ENCODE results near the gene FIZ1.

The FIZ1 gene

DNA sequence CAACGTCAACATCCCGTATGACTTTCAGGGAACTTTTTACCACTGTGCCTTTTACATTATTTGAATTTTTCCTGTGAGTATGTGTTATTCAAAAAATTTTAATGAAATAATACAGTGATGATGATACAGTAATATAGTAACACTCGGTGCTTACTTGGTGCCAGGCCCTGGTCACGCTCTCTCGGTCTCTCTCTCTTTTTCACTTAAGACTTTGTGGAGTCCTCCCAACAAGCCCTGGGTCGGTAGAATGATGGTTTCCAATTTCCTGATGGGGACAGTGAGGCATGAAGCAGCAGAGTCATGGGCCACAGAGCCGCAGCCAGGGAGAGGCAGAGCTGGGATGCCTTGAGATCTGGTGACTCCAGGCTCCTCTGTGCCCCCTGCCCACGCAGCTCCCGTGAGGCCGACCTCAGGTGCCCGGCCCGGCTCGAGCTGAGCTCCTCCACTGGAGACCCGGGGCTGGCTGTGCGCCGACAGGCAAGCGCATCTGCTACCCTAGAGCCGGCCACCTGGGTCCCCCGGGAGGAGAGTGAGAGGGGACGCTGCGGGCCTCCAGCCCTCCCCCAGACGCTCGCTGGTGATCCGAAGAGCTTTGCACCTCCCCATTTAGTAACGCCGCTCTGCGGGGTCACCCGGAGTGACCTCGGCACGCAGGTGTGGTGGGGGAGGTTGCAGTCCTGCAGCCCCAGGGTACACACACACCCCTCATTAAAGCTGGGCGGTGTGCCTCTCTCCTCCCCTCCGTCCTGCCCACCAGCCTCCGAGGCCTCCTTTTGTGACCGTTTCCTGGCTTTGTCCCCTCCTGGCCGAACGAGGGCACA is 49.6 kb downstream of the FIZ1 start:
- Histone ChIP-seq H3K27me3 (ENCODE audit: low read depth) (no peaks in the 10 kb centered on the region), H3K9me3 (no peaks in the 10 kb centered on the region), H3K4me1 (peaks cover 4% of the 10 kb centered on the region), H3K4me3 (no peak overlapping the region), H3K36me3 (replicated peaks) (no peaks in the 10 kb centered on the region)
- in situ Hi-C loops (cut with MboI; ENCODE audit: low sequenced_read_pairs) = no loop called here
- peak in 1 of 2 experiments; percentile 20 for DNase-seq (ENCODE audit: low spot score in 2 of 2)

DNA sequence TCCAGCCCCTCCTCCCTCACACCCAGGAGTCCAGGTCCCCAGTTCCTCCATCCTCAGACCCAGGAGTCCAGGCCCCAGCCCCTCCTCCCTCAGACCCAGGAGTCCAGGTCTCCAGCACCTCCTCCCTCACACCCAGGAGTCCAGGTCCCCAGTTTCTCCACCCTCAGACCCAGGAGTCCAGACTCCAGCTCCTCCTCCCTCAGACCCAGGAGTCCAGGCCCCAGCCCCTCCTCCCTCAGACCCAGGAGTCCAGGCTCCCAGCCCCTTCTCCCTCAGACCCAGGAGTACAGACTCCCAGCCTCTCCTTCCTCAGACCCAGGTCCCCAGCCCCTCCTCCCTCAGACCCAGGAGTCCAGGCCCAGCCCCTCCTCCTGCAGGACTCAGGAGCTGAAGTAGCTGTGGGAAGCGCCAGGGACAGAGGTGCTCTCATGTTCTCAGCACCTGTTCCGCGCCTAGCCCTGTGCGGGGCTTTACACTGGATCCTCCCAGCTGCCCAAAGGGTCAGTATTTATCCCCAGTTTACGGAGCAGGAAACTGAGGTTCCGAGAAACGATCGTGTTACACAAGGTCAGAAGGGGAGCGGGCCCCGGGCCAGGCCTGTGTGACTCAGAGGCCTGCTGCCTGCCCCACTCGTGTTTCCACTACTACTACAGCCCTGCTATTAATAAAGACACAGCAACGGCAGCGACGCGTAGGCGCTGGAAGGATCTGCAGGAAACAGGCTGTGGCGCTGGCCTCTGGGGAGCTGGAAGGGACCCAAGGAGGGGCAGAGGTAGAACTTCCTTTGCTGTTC is 52.3 kb downstream of the FIZ1 start:
- Histone ChIP-seq H3K4me1 (no peaks in the 10 kb centered on the region; the same call in 1 of the 2 replicates), H3K36me3 (replicated peaks) (no peaks in the 10 kb centered on the region), H3K4me3 (no peak overlapping the region), H3K9me3 (no peaks in the 10 kb centered on the region), H3K27me3 (ENCODE audit: low read depth) (no peaks in the 10 kb centered on the region)
- in situ Hi-C loops (cut with MboI; ENCODE audit: low sequenced_read_pairs) = no loop called here
- DNase-seq (ENCODE audit: low spot score in 2 of 2) = no peak

DNA sequence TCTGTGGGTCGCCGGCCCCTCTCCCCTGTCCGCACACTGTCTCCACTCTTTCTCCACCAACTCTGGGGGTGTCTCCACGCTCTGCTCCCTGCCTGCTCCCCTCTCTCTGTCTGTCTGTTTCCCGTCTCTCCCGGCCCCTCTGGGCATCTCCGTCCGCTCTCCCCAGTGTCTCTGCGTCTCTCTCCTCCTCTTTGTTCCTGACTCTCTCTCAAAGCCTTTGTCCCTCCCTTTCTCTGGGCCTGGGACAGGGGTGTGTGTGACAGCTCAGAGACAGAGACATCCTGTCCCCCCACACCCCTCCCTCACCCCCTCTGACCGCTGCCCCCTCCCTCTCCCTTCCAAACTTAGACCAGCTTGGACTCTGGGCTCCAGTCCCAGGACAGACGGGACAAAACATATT is 53.3 kb downstream of the FIZ1 start:
- Histone ChIP-seq H3K4me3 (no peak overlapping the region), H3K9me3 (no peaks in the 10 kb centered on the region), H3K4me1 (no peaks in the 10 kb centered on the region; the same call in 1 of the 2 replicates), H3K27me3 (ENCODE audit: low read depth) (no peaks in the 10 kb centered on the region), H3K36me3 (replicated peaks) (no peaks in the 10 kb centered on the region)
- in situ Hi-C loops (cut with MboI; ENCODE audit: low sequenced_read_pairs) = no loop called here
- DNase-seq (ENCODE audit: low spot score in 2 of 2) = no peak

DNA sequence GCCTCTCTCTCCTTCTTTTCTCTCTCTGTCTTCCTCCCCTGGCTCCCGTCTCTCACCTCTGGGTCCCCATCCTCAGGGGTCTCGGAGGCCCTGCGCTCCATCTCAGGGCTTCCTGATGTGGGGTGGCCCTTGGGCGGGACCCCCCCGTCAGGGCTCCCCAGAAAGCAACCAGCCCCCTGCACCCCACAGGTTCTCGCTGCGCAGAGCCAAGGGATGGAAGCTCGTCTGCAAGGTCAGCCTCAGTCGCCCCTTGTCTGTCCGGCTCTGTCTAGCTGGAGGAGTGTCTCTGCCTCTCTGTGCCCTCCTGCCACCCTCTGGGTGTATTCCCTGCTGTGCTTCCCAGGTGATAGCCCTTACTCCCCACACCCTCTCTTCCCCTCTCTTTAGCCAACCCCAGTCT is 53.9 kb downstream of the FIZ1 start, which contains the start of gene SBK3:
TSS of gene SBK3 (minus strand) at position 101 of the 400 bp plus-strand sequence. CDS start at position 101, 0 bp downstream.
- H3K27me3 ChIP-seq (ENCODE audit: low read depth) = no peaks in the 10 kb centered on the region
- no peaks in the 10 kb centered on the region; the same call in 1 of the 2 replicates for H3K4me1 ChIP-seq
- H3K4me3 ChIP-seq = no peak within 1 kb of the TSS
- H3K9me3 ChIP-seq = no peaks in the 10 kb centered on the region
- H3K36me3 ChIP-seq (replicated peaks) = no peaks in the 10 kb centered on the region
- DNase-seq (ENCODE audit: low spot score in 2 of 2) = no peak
- in situ Hi-C loops (cut with MboI; ENCODE audit: low sequenced_read_pairs) = no loop called here

DNA sequence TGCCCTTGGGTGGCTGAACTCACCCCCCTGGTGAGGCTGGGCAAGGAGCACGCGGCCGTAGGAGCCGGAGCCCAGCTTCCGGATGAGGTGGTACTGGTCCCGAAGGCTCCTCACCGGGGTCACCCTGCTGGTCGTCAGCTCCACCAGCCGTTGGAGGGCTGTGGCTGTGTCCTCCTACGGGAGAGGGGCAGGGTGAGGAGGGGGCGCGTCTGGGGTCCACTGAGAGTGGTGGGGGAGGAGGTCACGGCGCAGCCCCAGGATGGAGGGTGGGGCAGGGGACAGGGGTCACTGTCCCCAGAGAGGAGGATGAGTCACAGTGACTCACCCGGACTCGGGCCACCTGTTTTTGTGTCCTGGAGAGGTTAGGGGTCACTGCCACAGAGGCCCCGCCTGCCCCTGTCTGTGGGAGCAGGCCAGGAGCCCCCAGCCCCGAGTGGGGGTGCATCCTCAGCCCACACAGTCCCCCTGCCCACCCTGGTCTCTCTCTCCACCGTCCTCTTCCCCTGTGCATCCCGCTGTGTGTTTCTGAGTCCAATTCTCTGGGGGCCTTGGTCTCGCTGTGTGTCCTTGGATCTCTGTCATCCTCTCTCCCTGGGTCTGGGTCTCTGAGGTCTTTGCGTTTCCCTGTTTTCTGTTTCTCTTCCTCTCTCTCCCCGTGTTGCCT is 54.4 kb downstream of the FIZ1 start:
- in situ Hi-C loops (cut with MboI; ENCODE audit: low sequenced_read_pairs) = no loop called here
- DNase-seq (ENCODE audit: low spot score in 2 of 2) = no peak
- H3K36me3 ChIP-seq (replicated peaks) = no peaks in the 10 kb centered on the region
- H3K4me3 ChIP-seq = no peak overlapping the region
- no peaks in the 10 kb centered on the region; the same call in 1 of the 2 replicates for H3K4me1 ChIP-seq
- H3K27me3 ChIP-seq (ENCODE audit: low read depth) = no peaks in the 10 kb centered on the region
- H3K9me3 ChIP-seq = no peaks in the 10 kb centered on the region

DNA sequence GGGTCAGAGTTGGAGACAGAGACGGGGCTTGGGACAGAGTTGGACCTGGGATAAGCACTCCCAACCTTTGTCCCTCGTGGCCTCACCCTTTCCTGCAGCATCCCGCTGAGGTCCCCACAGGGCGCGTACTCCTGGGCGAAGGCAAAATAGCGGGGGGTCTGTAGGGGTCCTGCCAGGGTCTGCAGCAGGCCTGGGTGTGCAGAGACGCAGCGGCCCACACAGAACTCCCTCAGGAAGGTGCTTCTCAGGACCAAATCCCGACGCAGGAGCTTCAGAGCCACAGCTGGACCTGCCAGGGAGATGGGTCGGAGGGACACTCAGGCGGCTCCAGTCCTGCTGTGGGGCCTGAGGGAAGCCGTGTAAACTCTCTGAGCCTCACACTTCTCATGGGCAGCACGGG is 55.3 kb downstream of the FIZ1 start:
- Histone ChIP-seq H3K4me1 (no peaks in the 10 kb centered on the region), H3K27me3 (ENCODE audit: low read depth) (no peaks in the 10 kb centered on the region), H3K9me3 (no peaks in the 10 kb centered on the region), H3K36me3 (replicated peaks) (no peaks in the 10 kb centered on the region), H3K4me3 (no peak overlapping the region)
- in situ Hi-C loops (cut with MboI; ENCODE audit: low sequenced_read_pairs) = no loop called here
- DNase-seq (ENCODE audit: low spot score in 2 of 2) = no peak

DNA sequence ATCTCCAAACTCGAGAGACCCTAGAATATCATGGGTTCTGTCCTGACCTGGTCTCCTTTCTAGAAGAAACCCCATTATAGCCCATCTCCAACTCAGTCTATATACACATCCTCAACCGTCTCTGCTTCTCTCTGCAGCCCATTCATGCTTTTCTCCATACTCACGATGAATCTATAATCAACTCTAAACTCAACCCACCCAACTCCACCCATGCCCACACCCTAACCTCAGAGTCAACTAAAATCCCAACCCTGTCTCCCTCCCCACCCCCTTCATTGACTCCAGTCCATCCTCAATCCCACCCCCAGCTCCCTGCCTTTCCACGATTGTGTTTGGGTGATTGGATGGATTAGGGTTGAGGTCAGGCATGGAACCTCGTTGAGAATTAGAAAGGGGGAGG is 55.8 kb downstream of the FIZ1 start:
- no peak overlapping the region for H3K4me3 ChIP-seq
- no peaks in the 10 kb centered on the region for H3K27me3 ChIP-seq (ENCODE audit: low read depth)
- no peak for DNase-seq (ENCODE audit: low spot score in 2 of 2)
- no peaks in the 10 kb centered on the region for H3K4me1 ChIP-seq
- H3K36me3 ChIP-seq (replicated peaks) = no peaks in the 10 kb centered on the region
- no peaks in the 10 kb centered on the region for H3K9me3 ChIP-seq
- in situ Hi-C loops (cut with MboI; ENCODE audit: low sequenced_read_pairs) = no loop called here

DNA sequence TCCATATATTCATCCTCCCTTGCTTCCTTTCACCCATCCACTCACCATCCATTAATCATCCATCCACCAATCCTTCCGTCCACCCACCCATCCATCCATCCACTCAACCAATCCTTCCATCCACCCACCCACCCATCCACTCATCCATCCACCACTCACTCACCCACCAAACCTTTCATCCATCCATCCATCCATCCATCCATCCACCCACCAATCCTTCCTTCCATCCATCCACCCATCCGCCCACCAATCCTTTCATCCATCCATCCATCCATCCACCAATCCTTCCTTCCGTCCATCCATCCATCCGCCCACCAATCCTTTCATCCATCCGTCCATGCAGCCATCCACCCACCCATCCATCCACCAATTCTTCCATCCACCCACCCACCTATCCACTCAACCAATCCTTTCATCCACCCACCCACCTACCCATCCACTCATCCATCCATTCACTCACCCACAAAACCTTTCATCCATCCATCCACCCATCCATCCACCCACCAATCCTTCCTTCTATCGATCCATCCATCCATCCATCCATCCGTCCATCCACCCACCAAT is 56.9 kb downstream of the FIZ1 start:
- H3K4me3 ChIP-seq = no peak overlapping the region
- DNase-seq (ENCODE audit: low spot score in 2 of 2) = no peak
- H3K27me3 ChIP-seq (ENCODE audit: low read depth) = no peaks in the 10 kb centered on the region
- H3K36me3 ChIP-seq (replicated peaks) = no peaks in the 10 kb centered on the region
- no peaks in the 10 kb centered on the region for H3K4me1 ChIP-seq
- in situ Hi-C loops (cut with MboI; ENCODE audit: low sequenced_read_pairs) = no loop called here
- no peaks in the 10 kb centered on the region for H3K9me3 ChIP-seq
